HEK293 (cell line): ENCODE measurements around the gene MSI1.

Experiments
- CTCF ChIA-PET: fragments of 350-600 bp; formaldehyde crosslinking; extraction: SDS; loops from one replicate; lab custom pipeline; 2021; ENCODE audit warnings: antibody characterized with exemption; lab: Yijun Ruan, JAX
- POLR2A ChIA-PET: fragments of 300-600 bp; formaldehyde crosslinking; extraction: SDS; loops from one replicate; lab custom pipeline; 2020; ENCODE audit warnings: antibody characterized with exemption, inconsistent platforms; lab: Yijun Ruan, JAX
- H3K27ac ChIP-seq: fragments of 200-500 bp; sonication (Bioruptor generic); 2 replicates; pipeline ENCODE4 v1.5.1; 2014; ENCODE audit warnings: low read depth, low read length, control low read depth, inconsistent platforms; ENCODE audit errors: extremely low read depth
- H3K36me3 ChIP-seq, 2 experiments: fragments of 200-500 bp in 1 of 2; sonication (Bioruptor generic) in 1 of 2; 1 replicate in 1 of 2; 2 replicates in 1 of 2; pipeline ENCODE4 v1.5.1; 2014 to 2017; ENCODE audit warnings: inconsistent platforms in 2 of 2, low read length in 2 of 2; ENCODE audit not compliant: control insufficient read depth in 2 of 2, insufficient read depth in 1 of 2
- H3K4me1 ChIP-seq: fragments of 200-500 bp; sonication (Bioruptor generic); 2 replicates; pipeline ENCODE4 v1.5.1; 2014; ENCODE audit warnings: mild to moderate bottlenecking, low read length, inconsistent platforms; ENCODE audit not compliant: control insufficient read depth, insufficient read depth
- H3K4me3 ChIP-seq: 2 replicates; pipeline ENCODE4 v1.5.1; 2011; ENCODE audit warnings: low read depth, mild to moderate bottlenecking, control low read depth, low read length, moderate library complexity
- H3K9me3 ChIP-seq: fragments of 200-500 bp; sonication (Bioruptor generic); 2 replicates; pipeline ENCODE4 v1.5.1; 2014; ENCODE audit warnings: low read depth, low read length, inconsistent platforms; ENCODE audit not compliant: control insufficient read depth, insufficient read depth
- GLIS1 ChIP-seq: fragments of 450-650 bp; formaldehyde crosslinking; IDR thresholded peaks from 2 replicates; pipeline ENCODE4 v1.5.1; 2016; ENCODE audit warnings: missing biosample characterization, missing genetic modification characterization
- KLF8 ChIP-seq: fragments of 450-650 bp; formaldehyde crosslinking; IDR thresholded peaks from 2 replicates; pipeline ENCODE4 v1.5.1; 2016; ENCODE audit warnings: missing biosample characterization, missing genetic modification characterization
- PATZ1 ChIP-seq: fragments of 450-650 bp; formaldehyde crosslinking; IDR thresholded peaks from 2 replicates; pipeline ENCODE4 v1.5.1; 2016; ENCODE audit warnings: missing biosample characterization, missing genetic modification characterization
- ZBTB1 ChIP-seq: fragments of 450-650 bp; formaldehyde crosslinking; IDR thresholded peaks from 2 replicates; pipeline ENCODE4 v1.5.1; 2016; ENCODE audit warnings: missing biosample characterization, missing genetic modification characterization
- ZNF121 ChIP-seq: fragments of 450-650 bp; formaldehyde crosslinking; IDR thresholded peaks from 2 replicates; pipeline ENCODE4 v1.5.1; 2016; ENCODE audit warnings: missing biosample characterization, missing genetic modification characterization
- ZNF2 ChIP-seq: fragments of 450-650 bp; formaldehyde crosslinking; IDR thresholded peaks from 2 replicates; pipeline ENCODE4 v1.5.1; 2016; ENCODE audit warnings: missing biosample characterization, missing genetic modification characterization
- ZNF248 ChIP-seq: fragments of 450-650 bp; formaldehyde crosslinking; IDR thresholded peaks from 2 replicates; pipeline ENCODE4 v1.5.1; 2017; ENCODE audit warnings: missing biosample characterization, missing genetic modification characterization
- ZNF37A ChIP-seq: fragments of 450-650 bp; IDR thresholded peaks from 2 replicates; pipeline ENCODE4 v1.5.1; 2018; ENCODE audit warnings: missing biosample characterization, missing genetic modification characterization
- ZNF544 ChIP-seq: fragments of 450-650 bp; formaldehyde crosslinking; IDR thresholded peaks from 2 replicates; pipeline ENCODE4 v1.5.0; 2017; ENCODE audit warnings: missing biosample characterization, missing genetic modification characterization
- ZNF621 ChIP-seq: fragments of 450-650 bp; formaldehyde crosslinking; IDR thresholded peaks from 2 replicates; pipeline ENCODE4 v1.5.1; 2017; ENCODE audit warnings: missing biosample characterization, missing genetic modification characterization
- ZNF645 ChIP-seq: fragments of 450-650 bp; formaldehyde crosslinking; IDR thresholded peaks from 2 replicates; pipeline ENCODE4; 2016; ENCODE audit warnings: missing biosample characterization, missing genetic modification characterization
- ZNF707 ChIP-seq: fragments of 450-650 bp; formaldehyde crosslinking; IDR thresholded peaks from 2 replicates; pipeline ENCODE4 v1.5.1; 2016; ENCODE audit warnings: missing biosample characterization, missing genetic modification characterization
- ZNF768 ChIP-seq: fragments of 450-650 bp; formaldehyde crosslinking; IDR thresholded peaks from 2 replicates; pipeline ENCODE4 v1.5.1; 2018; ENCODE audit warnings: missing biosample characterization, mild to moderate bottlenecking, missing genetic modification characterization
- ZSCAN30 ChIP-seq: fragments of 450-650 bp; IDR thresholded peaks from 2 replicates; pipeline ENCODE4 v1.5.1; 2018; ENCODE audit warnings: missing biosample characterization, mild to moderate bottlenecking, missing genetic modification characterization, moderate library complexity

Gene MSI1

GRCh38 chr12:120361506-120362208 lies 7.3 kb downstream of the MSI1 start:
- Histone ChIP-seq H3K27ac (no peak overlapping the region), H3K4me1 (no peaks in the 10 kb centered on the region), H3K4me3 (no peak overlapping the region), H3K36me3 (peaks cover 8 to 94% of the 10 kb centered on the region in 2 experiments), H3K9me3 (no peaks in the 10 kb centered on the region)
- CTCF ChIA-PET = interaction anchor here (1.1 kb wide), 1 partner anchor 35 kb away, joined by 3 read pairs; the partner anchor contains the start of gene PLA2G1B
- TF ChIP-seq ZNF645 (tag by site-specific recombination) = no peak
- no peak for TF ChIP-seq ZSCAN30 (tag by site-specific recombination)
- TF ChIP-seq ZNF37A (tag by site-specific recombination) = no peak
- TF ChIP-seq KLF8 (tag by site-specific recombination) = no peak
- no peak for TF ChIP-seq ZNF621 (tag by site-specific recombination)
- no peak for TF ChIP-seq ZNF121 (tag by site-specific recombination)
- TF ChIP-seq ZBTB1 (tag by site-specific recombination) = no peak
- POLR2A ChIA-PET = interaction anchor here (1.7 kb wide), 1 partner anchor 101 kb away, joined by 3 read pairs; no protein-coding TSS in a partner anchor

- no peak overlapping the region for H3K4me3 ChIP-seq
- CTCF ChIA-PET = interaction anchor here (0.6 to 1.7 kb wide), 4 partner anchors 9 to 71 kb away, joined by 3 to 10 read pairs (median 4); no protein-coding TSS in a partner anchor
- H3K36me3 ChIP-seq = peaks cover 30 to 89% of the 10 kb centered on the region in 2 experiments
- H3K4me1 ChIP-seq = no peaks in the 10 kb centered on the region
- POLR2A ChIA-PET = no interaction called here
- no peaks in the 10 kb centered on the region for H3K9me3 ChIP-seq
- TF ChIP-seq ZNF2 (tag by site-specific recombination) = no peak
- TF ChIP-seq ZNF768 (tag by site-specific recombination) = peak; percentile 80
- no peak overlapping the region for H3K27ac ChIP-seq
These were observed 9.8 kb downstream of the MSI1 start for GRCh38 chr12:120359128-120359527.

- peaks cover 36 to 89% of the 10 kb centered on the region in 2 experiments for H3K36me3 ChIP-seq
- ChIA-PET POLR2A (interaction anchor here (0.7 kb wide), 1 partner anchor 9 kb away, joined by 3 read pairs; no protein-coding TSS in a partner anchor), CTCF (interaction anchor here (0.5 to 1.7 kb wide), 4 partner anchors 9 to 97 kb away, joined by 3 to 10 read pairs (median 4); no protein-coding TSS in a partner anchor)
- H3K4me3 ChIP-seq = no peak overlapping the region
- TF ChIP-seq ZNF544 (no peak), GLIS1 (tag by site-specific recombination) (no peak), KLF8 (tag by site-specific recombination) (no peak), ZNF707 (tag by site-specific recombination) (no peak), ZNF248 (no peak), PATZ1 (tag by site-specific recombination) (peak; percentile 42; the same call in 1 of the 2 replicates)
- no peak overlapping the region for H3K27ac ChIP-seq
- H3K4me1 ChIP-seq = no peaks in the 10 kb centered on the region
- H3K9me3 ChIP-seq = no peaks in the 10 kb centered on the region
These were observed 10.4 kb downstream of the MSI1 start for GRCh38 chr12:120358412-120359100.
